ENCODE measurements around the gene NR2F2.

NR2F2 gene

GRCh38 chr15:96381463-96381862, 51.0 kb downstream of the NR2F2 start:
- DNase-seq, result no peak
- in situ Hi-C loops (cut with HindIII; ENCODE audit: low pct_ligation_motif_present, low pct_unique_long_range_greater_than_20kb, low sequenced_read_pairs), result no loop called here

- in situ Hi-C loops (cut with HindIII; ENCODE audit: low pct_ligation_motif_present, low pct_unique_long_range_greater_than_20kb, low sequenced_read_pairs), result no loop called here
- no peak for DNase-seq
Observed at GRCh38 chr15:96385195-96385594, 54.7 kb downstream of the NR2F2 start.

- DNase-seq, result no peak
- in situ Hi-C loops (cut with HindIII; ENCODE audit: low pct_ligation_motif_present, low pct_unique_long_range_greater_than_20kb, low sequenced_read_pairs), result no loop called here
Observed at GRCh38 chr15:96388673-96389072, 58.2 kb downstream of the NR2F2 start.
